ENCODE measurements around the gene DTNBP1.

DTNBP1 gene

GRCh38 chr6:15479761-15480160 is 183.1 kb downstream of the DTNBP1 start:
- DNase-seq (ENCODE audit: low read depth), result no peak

- no peak for DNase-seq (ENCODE audit: low read depth)
Measured at GRCh38 chr6:15477746-15478145, 185.1 kb downstream of the DTNBP1 start.

GRCh38 chr6:15476631-15477380 is 186.0 kb downstream of the DTNBP1 start:
- DNase-seq (ENCODE audit: low read depth), result no peak

- no peak for DNase-seq (ENCODE audit: low read depth)
Measured at GRCh38 chr6:15475872-15476271, 187.0 kb downstream of the DTNBP1 start.

GRCh38 chr6:15475261-15475660 is 187.6 kb downstream of the DTNBP1 start:
- DNase-seq (ENCODE audit: low read depth), result no peak

GRCh38 chr6:15474196-15474595 is 188.6 kb downstream of the DTNBP1 start:
- DNase-seq (ENCODE audit: low read depth), result no peak

- no peak for DNase-seq (ENCODE audit: low read depth)
Measured at GRCh38 chr6:15473741-15474161, 189.1 kb downstream of the DTNBP1 start.

GRCh38 chr6:15473174-15473573 is 189.7 kb downstream of the DTNBP1 start:
- no peak for DNase-seq (ENCODE audit: low read depth)
